Suprapubic skin (tissue), 4 donors: ENCODE results near the gene ADRA2C. TPM values are rescaled to one million over a fixed set of nuclear protein-coding genes. Genes with fewer than 3 reads are reported as not detected.

Experiments
- DNase-seq, 2 donors: peaks; one replicate each; pipeline ENCODE4 v3.0.0-alpha.2; 2019; ENCODE audit warnings: low spot score in 2 of 2
- H3K27ac ChIP-seq: fragments of 200-600 bp; sonication (generic); one replicate; pipeline ENCODE4 v1.5.1; 2019
- H3K27me3 ChIP-seq: fragments of 200-600 bp; sonication (generic); one replicate; pipeline ENCODE4 v1.5.1; 2019
- H3K36me3 ChIP-seq: fragments of 200-600 bp; sonication (generic); one replicate; pipeline ENCODE4 v1.5.1; 2019
- H3K4me1 ChIP-seq: fragments of 200-600 bp; sonication (generic); one replicate; pipeline ENCODE4 v1.5.1; 2019
- H3K4me3 ChIP-seq: fragments of 200-600 bp; sonication (generic); one replicate; pipeline ENCODE4 v1.5.1; 2019; ENCODE audit warnings: mild to moderate bottlenecking
- H3K9me3 ChIP-seq: fragments of 200-600 bp; sonication (generic); one replicate; pipeline ENCODE4 v1.5.1; 2019
- EP300 ChIP-seq: sonication (generic); formaldehyde crosslinking; IDR thresholded peaks from one replicate; pipeline ENCODE4 v1.6.1; 2017; ENCODE audit warnings: antibody characterized with exemption
- POLR2A ChIP-seq, 2 donors: fragments of 450-650 bp; IDR thresholded peaks; one replicate each; pipeline ENCODE4 v1.6.1; 2017; ENCODE audit warnings: antibody characterized with exemption in 2 of 2, mild to moderate bottlenecking in 2 of 2, moderate library complexity in 2 of 2
- POLR2AphosphoS5 ChIP-seq, 3 donors: sonication (generic); formaldehyde crosslinking; IDR thresholded peaks; one replicate each; pipeline ENCODE4 v1.6.1; 2017; ENCODE audit warnings: antibody characterized with exemption in 3 of 3
- WGBS: methylation state at CpG from one replicate; pipeline ENCODE4 v1.1.5; 2018; 5-methylcytosine and 5-hydroxymethylcytosine counted together
- total RNA-seq, 4 donors: library from RNA; depleted of rRNA; stranded (reverse); fragments of >200 nt; gene quantifications; one replicate each; pipeline ENCODE4 v1.1.0, GENCODE V29; 2016
- TF ChIP-seq, protein P1 (sequence below), 2 donors: fragments of 200-600 bp in 1 of 2; fragments of 450-650 bp in 1 of 2; sonication (generic) in 1 of 2; IDR thresholded peaks; one replicate each; pipeline ENCODE4 v1.5.1; 2016 to 2019; ENCODE audit warnings: antibody characterized with exemption in 2 of 2, mild to moderate bottlenecking in 1 of 2, moderate library complexity in 1 of 2

ADRA2C gene
- total RNA-seq, 4 donors from 2014 or later, result 2.6 to 5.3 (median 4.0) TPM

GRCh38 chr4:3766785-3767569 lies 792 bp downstream of the ADRA2C start:
- peak overlapping the region; percentile 44 for H3K4me3 ChIP-seq
- WGBS, result 30% methylated on average over 4 of the region's 107 CpGs
- TF ChIP-seq POLR2AphosphoS5 (IDR thresholded peaks at IDR 0.05) (no peak), POLR2A (IDR thresholded peaks at IDR 0.05) (no peak), EP300 (no peak)
- TF ChIP-seq, protein P1, sequence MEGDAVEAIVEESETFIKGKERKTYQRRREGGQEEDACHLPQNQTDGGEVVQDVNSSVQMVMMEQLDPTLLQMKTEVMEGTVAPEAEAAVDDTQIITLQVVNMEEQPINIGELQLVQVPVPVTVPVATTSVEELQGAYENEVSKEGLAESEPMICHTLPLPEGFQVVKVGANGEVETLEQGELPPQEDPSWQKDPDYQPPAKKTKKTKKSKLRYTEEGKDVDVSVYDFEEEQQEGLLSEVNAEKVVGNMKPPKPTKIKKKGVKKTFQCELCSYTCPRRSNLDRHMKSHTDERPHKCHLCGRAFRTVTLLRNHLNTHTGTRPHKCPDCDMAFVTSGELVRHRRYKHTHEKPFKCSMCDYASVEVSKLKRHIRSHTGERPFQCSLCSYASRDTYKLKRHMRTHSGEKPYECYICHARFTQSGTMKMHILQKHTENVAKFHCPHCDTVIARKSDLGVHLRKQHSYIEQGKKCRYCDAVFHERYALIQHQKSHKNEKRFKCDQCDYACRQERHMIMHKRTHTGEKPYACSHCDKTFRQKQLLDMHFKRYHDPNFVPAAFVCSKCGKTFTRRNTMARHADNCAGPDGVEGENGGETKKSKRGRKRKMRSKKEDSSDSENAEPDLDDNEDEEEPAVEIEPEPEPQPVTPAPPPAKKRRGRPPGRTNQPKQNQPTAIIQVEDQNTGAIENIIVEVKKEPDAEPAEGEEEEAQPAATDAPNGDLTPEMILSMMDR (IDR thresholded peaks at IDR 0.05), result no peak
- no peak for DNase-seq
- H3K27ac ChIP-seq, result no peak overlapping the region
- H3K9me3 ChIP-seq, result no peaks in the 10 kb centered on the region
- peaks cover 79% of the 10 kb centered on the region for H3K27me3 ChIP-seq
- peaks cover 17% of the 10 kb centered on the region for H3K4me1 ChIP-seq
- H3K36me3 ChIP-seq, result no peaks in the 10 kb centered on the region

GRCh38 chr4:3767570-3768288 lies 1.5 kb downstream of the ADRA2C start:
- no peak for DNase-seq
- TF ChIP-seq POLR2A (IDR thresholded peaks at IDR 0.05), result no peak
- TF ChIP-seq, protein P1 (IDR thresholded peaks at IDR 0.05), result peak in 1 of 2 donors; percentile 15

DNA sequence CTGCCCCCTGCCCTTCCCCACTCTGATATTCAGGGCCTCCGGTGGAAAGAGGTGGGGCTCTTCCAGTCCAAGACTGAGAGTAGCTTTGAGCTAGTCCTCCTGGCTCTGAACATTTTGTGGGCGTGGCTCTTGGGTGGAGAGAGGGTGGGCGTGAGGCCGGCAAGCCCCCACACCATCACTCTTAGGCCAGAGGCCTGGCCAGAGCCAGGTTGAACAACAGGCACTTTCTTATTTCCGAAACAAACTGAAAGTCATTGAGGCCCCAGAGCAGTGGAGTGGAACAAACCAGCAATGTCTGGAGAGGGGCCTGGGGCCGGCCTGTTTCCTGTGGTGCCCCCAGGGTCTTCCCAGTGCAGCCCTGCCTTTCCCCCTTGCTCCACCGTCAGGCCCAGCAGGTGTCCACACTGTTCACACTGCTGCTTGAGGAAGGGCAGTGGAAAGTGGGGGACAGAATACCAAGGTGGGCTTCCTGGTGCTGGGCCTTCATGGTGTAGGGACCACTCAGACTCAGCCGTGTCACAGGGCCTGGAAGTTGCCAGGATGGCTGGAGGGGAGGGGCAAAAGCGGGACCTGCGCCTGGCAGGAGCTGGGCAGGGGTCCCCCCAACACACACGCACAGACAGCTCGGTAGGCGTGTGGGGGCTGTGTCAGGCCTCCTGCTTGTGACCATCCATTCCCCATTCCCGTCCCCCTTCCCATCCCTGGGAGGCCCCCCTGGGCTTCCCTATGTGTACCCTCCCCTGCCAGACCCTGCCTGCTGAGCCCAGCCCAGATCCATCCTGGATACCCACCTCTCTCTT lies 2.9 kb downstream of the ADRA2C start:
- TF ChIP-seq EP300, result no peak
- TF ChIP-seq, protein P1 (IDR thresholded peaks at IDR 0.05), result no peak
- TF ChIP-seq POLR2A (IDR thresholded peaks at IDR 0.05), result no peak
- TF ChIP-seq POLR2AphosphoS5 (IDR thresholded peaks at IDR 0.05), result no peak
- Histone ChIP-seq H3K27ac (no peak overlapping the region), H3K27me3 (peaks cover 76% of the 10 kb centered on the region), H3K4me1 (peaks cover 17% of the 10 kb centered on the region), H3K4me3 (no peak overlapping the region), H3K9me3 (no peaks in the 10 kb centered on the region), H3K36me3 (no peaks in the 10 kb centered on the region)
- WGBS, result 72% methylated on average over 10 of the region's 14 CpGs
- no peak for DNase-seq

More at GRCh38 chr4:3767570-3768288, 1.5 kb downstream of the ADRA2C start:
- 0% methylated on average over 10 of the region's 58 CpGs for WGBS
- H3K27ac ChIP-seq, result no peak overlapping the region
- H3K9me3 ChIP-seq, result no peaks in the 10 kb centered on the region
- peaks cover 17% of the 10 kb centered on the region for H3K4me1 ChIP-seq
- no peaks in the 10 kb centered on the region for H3K36me3 ChIP-seq
- H3K27me3 ChIP-seq, result peaks cover 84% of the 10 kb centered on the region
- peak overlapping the region; percentile 5 for H3K4me3 ChIP-seq

DNA sequence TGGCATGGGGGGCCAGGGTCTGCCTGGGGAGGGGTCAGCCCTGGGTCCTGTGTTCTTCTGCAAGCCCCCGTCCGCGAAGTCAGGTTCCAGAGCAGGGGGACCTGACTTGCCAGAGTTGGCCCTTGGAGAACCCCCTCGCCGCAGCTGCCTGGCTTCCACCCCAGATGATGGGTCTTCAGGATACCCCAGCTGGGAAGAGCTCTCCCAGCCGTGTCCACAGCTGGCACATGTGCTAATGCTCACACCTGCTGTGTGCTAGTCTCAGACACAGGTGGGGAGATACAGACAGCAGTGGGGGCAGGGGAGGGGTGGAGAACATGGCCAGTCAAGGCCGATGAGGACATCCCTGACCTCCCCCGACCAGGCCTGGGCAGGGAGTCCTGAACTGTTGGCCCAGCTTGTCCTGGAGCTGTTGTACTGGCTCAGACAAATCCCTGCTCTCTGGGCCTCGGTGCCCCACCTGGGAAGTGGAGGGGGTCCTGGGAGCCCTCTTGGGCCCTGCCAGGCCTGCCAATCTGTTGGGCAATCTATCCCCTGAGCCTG lies 3.5 kb downstream of the ADRA2C start:
- Histone ChIP-seq H3K9me3 (no peaks in the 10 kb centered on the region), H3K4me1 (peaks cover 17% of the 10 kb centered on the region), H3K27me3 (peaks cover 76% of the 10 kb centered on the region), H3K36me3 (no peaks in the 10 kb centered on the region), H3K27ac (no peak overlapping the region), H3K4me3 (no peak overlapping the region)
- TF ChIP-seq POLR2AphosphoS5 (IDR thresholded peaks at IDR 0.05) (no peak), POLR2A (IDR thresholded peaks at IDR 0.05) (no peak), EP300 (no peak)
- TF ChIP-seq, protein P1 (IDR thresholded peaks at IDR 0.05), result no peak
- WGBS, result 79% methylated on average over 8 of the region's 9 CpGs
- DNase-seq, result no peak
